K562 (cell line): ENCODE measurements around the gene MKNK1. TPM values are rescaled to one million over a fixed set of nuclear protein-coding genes. Genes with fewer than 3 reads are reported as not detected.

Experiments
- CCNT2 ChIP-seq: IDR thresholded peaks from 2 replicates; pipeline ENCODE4 v1.6.1; 2011; ENCODE audit warnings: borderline replicate concordance, low read depth, mild to moderate bottlenecking, moderate library complexity, mixed read lengths, low read length; ENCODE audit not compliant: insufficient read length; ENCODE audit errors: extremely low read depth
- CHD7 ChIP-seq: fragments of 200-600 bp; sonication (generic); IDR thresholded peaks from one replicate; pipeline ENCODE4 v1.6.1; 2012; ENCODE audit warnings: mild to moderate bottlenecking, low read depth, low read length, inconsistent platforms
- CSDE1 ChIP-seq, 2 experiments: fragments of 450-650 bp; IDR thresholded peaks; 2 replicates each; pipeline ENCODE4 v1.6.1; 2016; ENCODE audit warnings: mild to moderate bottlenecking in 1 of 2
- FOS ChIP-seq: IDR thresholded peaks from 3 replicates; pipeline ENCODE4 v1.6.1; 2011; ENCODE audit not compliant: insufficient read length; ENCODE audit errors: extremely low read depth
- GTF2B ChIP-seq: IDR thresholded peaks from 2 replicates; pipeline ENCODE4 v1.6.1; 2011; ENCODE audit not compliant: insufficient read length; ENCODE audit errors: extremely low read depth
- GTF2E2 ChIP-seq: fragments of 200-800 bp; sonication (Bioruptor generic); IDR thresholded peaks from 2 replicates; pipeline ENCODE4 v1.6.1; 2016; ENCODE audit warnings: missing genetic modification characterization, missing compliant biosample characterization
- HDAC8 ChIP-seq: fragments of 450-650 bp; IDR thresholded peaks from 2 replicates; pipeline ENCODE4 v1.6.1; 2016; ENCODE audit warnings: mild to moderate bottlenecking, missing genetic modification characterization, moderate library complexity, missing compliant biosample characterization
- HINFP ChIP-seq: fragments of 450-650 bp; conservative IDR thresholded peaks from 2 replicates; pipeline ENCODE4 v1.6.1; 2016; ENCODE audit warnings: missing genetic modification characterization, low read depth, mild to moderate bottlenecking, control low read depth, missing compliant biosample characterization
- RBM17 ChIP-seq: fragments of 200-400 bp; formaldehyde crosslinking; IDR thresholded peaks from 2 replicates; pipeline ENCODE4 v1.6.1; 2017; ENCODE audit warnings: low read depth, mild to moderate bottlenecking, low read length, borderline replicate concordance
- TFAM ChIP-seq: fragments of 250-450 bp; sonication (Bioruptor Pico); conservative IDR thresholded peaks from 2 replicates; pipeline ENCODE4 v1.5.0; 2021; ENCODE audit warnings: mild to moderate bottlenecking, moderate library complexity
- ZBTB43 ChIP-seq: sonication (generic); formaldehyde crosslinking; IDR thresholded peaks from 2 replicates; pipeline ENCODE4 v1.8.0; 2023; ENCODE audit warnings: mild to moderate bottlenecking, missing genetic modification reagents
- ZFPM2 ChIP-seq: fragments of 250-450 bp; sonication (Bioruptor Pico); IDR thresholded peaks from 2 replicates; pipeline ENCODE4 v1.5.1; 2022; ENCODE audit warnings: mild to moderate bottlenecking
- polyA plus RNA-seq, 8 experiments: library from polyadenylated mRNA; depleted of rRNA in 4 of 8; stranded (reverse) in 5 of 8; unstranded in 3 of 8; fragments of >200 nt; fragmentation: Nextera tagmentation in 2 of 8; fragmentation: Illumina TruSeq in 1 of 8; extraction: Ambion mirVana in 2 of 8; extraction: Trizol in 1 of 8; gene quantifications; 2 replicates each; pipeline versions ENCODE4 v1.2.1 to v1.2.3, GENCODE V29; 2011 to 2014; ENCODE audit warnings: inconsistent platforms in 1 of 8, missing spikeins in 1 of 8
- total RNA-seq, 7 experiments: library from RNA; depleted of rRNA in 6 of 7; stranded (reverse); fragments of >200 nt in 6 of 7; fragmentation: Illumina TruSeq in 2 of 7; extraction: Trizol in 2 of 7; gene quantifications; 2 replicates each; pipeline versions ENCODE4 v1.2.1 to v1.2.3, GENCODE V29; 2011 to 2021; ENCODE audit warnings: low replicate concordance in 1 of 7

The MKNK1 gene
- total and polyA plus RNA-seq, 9 of the 15 experiments (the other 6 are each of a cell fraction or from before 2014, with no cell fraction given), result 27.7 to 51.3 (median 43.7) TPM

GRCh38 chr1:46603858-46604549 is at the start of gene MKNK1 (continued):
- TF ChIP-seq HDAC8 (tag) (peak; percentile 16; the same call in 1 of the 2 replicates), HINFP (tag) (no peak), ZBTB43 (CRISPR knock-in tag) (no peak; the same call in 1 of the 2 replicates), CCNT2 (no peak), ZFPM2 (CRISPR knock-in tag) (0 out of 2 replicates have a peak, but pooled peaks have one; percentile 22), TFAM (CRISPR knock-in tag) (no peak), FOS (no peak), GTF2B (no peak), GTF2E2 (tag) (no peak), CHD7 (no peak), CSDE1 (IDR thresholded peaks at IDR 0.05) (no peak), RBM17 (no peak)
